Raji (cell line): Measurements from ENCODE around the gene RILPL2.
A peak's percentile ranks its signal among the peaks of the same experiment; 100 is the strongest.

Experiments used
- POLR2A ChIP-seq: IDR thresholded peaks from 2 replicates; pipeline ENCODE4 v1.6.1; 2011; ENCODE audit warnings: low read depth, low read length, control low read depth; ENCODE audit not compliant: insufficient read depth

The RILPL2 gene

DNA sequence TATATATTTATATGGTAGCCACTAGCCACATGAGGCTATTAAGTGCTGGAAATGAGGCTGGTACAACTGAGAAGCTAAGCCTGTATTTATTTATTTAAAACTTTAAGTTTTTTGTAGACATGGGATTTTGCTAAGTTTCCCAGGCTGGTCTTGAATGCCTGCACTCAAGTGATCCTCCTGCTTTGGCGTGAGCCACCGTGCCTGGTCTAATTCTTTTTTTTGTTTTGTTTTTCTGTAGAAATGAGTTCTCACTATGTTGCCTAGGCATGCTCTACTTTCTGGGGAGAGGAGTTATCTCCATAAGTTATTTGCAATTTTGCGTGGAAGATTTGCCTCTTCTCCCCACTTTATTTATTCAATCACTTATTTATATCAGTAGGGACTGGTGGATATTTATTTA is 16.7 kb upstream of the RILPL2 start:
- no peak for TF ChIP-seq POLR2A

DNA sequence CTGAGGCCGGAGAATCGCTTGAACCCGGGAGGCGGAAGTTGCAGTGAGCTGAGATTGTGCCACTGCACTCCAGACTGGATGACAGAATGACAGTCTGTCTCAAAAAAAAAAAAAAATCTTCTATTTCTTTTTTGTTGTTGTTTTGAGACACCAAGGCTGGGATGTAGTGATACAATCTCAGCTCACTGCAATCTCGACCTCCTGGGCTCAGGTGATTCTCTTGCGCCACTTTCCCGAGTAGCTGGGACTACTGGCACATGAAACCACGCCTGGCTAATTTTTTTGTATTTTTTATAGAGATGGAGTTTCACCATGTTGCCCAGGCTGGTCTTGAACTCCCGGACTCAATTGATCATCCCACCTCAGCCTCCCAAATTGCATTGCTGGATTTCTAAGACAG is 14.2 kb upstream of the RILPL2 start:
- no peak for TF ChIP-seq POLR2A

DNA sequence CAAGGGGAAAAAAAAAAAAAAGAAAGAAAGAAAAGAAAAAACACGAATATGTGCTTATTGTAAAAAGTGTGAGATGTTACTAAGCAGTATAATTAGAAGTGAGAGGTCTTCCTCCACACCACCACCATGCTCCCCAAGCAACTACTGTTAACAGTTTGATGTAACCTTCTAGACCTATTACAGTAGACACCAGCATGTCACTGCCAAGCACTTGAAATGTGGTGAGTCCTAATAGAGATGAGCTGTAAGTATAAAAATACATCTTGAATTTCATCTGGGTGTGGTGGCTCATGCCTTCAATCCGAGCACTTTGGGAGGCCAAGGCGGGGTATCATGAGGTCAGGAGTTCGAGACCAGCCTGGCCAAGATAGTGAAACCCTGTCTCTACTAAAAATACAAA is 13.4 kb upstream of the RILPL2 start:
- TF ChIP-seq POLR2A: no peak

DNA sequence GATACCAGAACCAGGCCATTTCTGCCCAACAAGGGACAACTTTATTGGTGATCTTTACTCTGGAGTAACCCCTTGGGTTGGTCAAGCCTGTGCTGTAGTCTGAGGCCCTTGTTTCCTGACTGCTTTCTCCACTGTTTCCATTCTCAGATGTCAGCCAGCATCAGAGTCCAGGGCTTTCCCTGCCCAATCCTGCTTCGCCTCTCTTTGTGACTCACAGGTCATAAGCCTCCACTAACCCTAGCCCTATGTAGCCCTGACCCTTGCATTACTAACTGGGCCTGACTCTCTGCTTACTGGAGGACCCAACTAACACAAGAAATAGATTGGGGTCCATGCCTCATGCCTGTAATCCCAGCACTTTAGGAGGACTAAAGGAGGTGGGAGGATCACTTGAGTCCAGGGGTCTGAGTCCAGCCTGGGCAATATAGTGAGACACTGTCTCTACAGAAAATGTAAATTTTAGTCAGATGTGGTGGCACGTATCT is 12.8 kb upstream of the RILPL2 start:
- TF ChIP-seq POLR2A: no peak

DNA sequence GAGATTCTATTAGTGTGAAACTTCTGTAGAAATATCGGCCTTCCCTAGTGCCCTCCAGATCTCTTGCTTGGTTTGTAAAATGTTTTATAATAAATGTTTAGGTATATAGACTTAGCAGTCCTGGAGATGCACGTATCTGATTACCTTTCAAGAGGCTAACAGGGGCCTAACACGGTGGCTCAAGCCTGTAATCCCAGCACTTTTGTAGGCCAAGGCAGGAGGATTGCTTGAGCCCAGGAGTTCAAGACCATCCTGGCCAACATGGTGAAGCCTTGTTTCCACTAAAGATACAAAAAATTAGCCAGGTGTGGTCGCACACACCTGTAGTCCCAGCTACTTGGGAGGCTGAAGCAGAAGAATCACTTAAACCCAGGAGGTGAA is 9.8 kb upstream of the RILPL2 start:
- TF ChIP-seq POLR2A: no peak

DNA sequence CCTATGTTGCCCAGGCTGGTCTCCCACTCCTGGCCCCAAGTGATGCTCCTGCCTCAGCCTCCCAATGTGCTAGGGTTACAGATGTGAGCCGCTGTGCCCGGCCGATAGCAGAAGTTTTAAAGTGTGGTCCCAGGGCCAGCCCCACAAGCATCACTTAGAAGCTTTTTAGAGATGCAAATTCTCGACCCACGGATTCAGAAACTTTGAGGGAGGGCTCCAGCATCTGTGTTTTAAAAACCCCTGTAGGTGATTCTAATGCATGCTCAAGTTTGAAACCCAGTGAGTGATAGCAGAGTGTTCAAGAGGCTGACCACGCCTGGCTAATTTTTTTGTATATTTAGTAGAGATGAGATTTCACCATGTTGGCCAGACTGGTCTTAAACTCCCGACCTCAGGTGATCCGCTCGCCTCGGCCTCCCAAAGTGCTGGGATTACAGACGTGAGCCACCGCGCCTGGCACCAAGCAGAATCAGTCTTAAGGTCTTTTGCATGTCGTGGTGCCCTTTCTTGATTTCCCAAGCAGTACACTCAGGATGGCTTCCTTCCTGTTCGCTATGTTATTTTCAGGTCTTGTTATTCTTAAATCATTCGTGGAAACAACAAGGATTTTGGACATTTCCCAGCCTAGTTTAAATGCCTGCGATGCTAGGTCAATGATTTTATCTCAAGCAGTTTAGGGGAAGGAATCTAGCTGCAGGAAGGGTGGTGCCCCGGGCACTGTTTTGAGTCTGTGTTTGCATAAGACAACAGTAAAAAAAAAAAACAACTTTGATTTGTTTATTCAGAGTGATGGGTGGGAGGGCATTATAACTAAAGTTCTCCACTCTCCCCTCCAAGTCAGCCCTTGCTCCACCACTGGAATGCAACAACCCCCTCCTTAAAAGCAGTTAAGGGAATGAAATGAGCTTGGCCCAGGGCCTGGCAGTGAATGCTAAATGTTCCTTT is 9.2 kb upstream of the RILPL2 start:
- no peak for TF ChIP-seq POLR2A

DNA sequence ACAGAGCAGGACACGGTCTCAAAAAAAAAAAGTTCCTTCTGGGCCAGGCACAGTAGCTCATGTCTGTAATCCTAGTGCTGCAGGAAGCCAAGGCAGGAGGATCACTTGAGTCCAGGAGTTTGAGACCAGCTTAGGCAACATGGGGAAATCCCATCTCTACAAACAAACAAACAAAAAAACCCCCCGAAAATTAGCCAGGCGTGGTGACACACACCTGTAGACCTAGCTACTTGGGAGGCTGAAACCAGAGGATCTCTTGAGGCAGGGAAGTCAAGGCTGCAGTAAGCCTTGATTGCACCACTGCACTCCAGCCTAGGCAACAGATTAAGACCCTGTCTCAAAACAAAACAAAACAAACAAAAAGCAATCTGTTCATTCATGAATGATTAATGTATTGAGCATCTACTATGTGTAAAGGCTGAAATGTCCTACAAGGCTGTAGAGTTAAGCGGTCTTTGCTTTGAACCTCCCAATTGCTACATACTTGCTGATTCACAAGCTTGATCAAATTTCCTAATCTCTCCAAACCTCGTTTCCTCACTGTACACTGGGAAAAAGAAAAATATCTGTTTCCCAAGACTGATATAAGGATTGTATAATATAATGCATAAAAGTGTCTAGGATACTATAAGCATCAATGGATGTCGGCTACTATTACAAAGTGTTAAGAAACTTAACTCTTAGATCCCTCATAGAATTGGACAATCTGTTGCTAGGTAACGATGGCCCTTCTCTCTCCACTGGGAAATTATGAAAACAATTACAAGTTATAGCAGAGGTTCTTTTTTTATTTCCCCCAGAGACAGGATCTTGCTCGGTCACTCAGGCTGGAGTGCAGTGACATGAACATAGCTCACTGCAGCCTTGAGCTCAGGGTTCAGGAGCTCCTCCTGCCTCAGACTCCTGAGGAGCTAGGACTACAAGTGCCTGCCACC is 7.9 kb upstream of the RILPL2 start:
- TF ChIP-seq POLR2A: no peak

DNA sequence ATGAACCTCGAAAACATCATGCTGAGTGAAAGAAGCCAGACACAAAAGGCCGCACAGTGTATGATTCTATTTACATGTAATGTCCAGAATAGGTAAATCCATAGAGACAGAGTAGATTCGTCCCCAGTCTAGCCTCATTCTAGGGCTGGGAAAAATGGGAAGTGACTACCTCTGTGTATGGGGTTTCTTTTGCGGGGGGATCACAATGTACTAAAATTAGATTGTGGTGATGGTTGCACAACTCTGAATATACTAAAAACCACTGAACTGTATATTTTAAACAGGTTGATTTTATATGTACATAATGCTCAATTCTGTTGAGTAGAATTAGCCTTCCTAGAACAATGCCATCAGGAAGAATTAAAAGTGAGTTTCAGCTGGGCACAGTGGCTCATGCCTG is 6.3 kb upstream of the RILPL2 start:
- no peak for TF ChIP-seq POLR2A

DNA sequence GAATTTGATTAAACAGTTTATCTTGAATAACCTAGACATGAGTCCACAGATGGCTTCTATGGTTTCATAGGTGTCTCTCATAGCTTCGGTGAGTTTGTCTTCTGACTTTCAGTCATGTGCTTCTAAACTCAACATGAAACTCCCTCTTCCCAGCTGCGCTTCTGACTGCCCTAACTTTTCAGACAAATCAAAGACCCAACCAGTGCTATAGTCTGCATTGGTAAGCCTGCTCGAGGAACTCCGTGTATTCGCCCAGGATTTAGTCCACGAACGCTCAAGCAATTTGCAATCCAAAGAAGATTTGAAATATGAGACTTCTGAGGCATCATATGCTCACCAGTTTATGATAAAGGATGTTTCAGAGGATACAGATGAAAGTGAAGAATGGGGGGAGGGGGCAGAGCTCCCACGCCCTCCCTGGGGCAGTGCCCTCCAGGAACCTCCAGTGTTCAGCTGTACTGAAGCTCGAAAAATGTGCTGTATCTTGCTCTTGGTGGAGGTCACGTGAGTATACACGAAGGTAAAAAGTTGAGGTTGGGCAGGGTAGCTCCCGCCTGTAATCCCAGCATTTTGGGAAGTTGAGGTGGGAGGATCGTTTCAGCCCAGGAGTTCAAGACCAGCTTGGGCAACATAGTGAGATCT is 5.2 kb upstream of the RILPL2 start:
- no peak for TF ChIP-seq POLR2A

DNA sequence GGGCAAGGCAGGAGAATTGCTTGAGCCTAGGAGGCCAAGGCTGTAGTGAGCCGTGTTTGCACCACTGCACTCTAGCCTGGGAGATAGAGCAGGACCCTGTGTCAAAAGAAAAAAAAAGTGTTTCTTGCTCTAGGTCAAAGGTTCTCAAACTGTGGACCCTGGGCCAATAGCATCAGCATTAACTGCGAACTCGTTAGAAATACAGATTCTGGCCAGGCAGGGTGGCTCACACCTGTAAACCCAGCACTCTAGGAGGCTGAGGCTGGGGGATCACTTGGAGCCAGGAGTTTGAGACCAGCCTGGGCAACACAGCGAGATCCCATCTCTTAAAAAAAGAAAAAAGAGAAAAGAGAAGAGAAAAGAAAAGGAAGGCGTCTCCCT is 858 bp downstream of the RILPL2 start:
- no peak for TF ChIP-seq POLR2A

DNA sequence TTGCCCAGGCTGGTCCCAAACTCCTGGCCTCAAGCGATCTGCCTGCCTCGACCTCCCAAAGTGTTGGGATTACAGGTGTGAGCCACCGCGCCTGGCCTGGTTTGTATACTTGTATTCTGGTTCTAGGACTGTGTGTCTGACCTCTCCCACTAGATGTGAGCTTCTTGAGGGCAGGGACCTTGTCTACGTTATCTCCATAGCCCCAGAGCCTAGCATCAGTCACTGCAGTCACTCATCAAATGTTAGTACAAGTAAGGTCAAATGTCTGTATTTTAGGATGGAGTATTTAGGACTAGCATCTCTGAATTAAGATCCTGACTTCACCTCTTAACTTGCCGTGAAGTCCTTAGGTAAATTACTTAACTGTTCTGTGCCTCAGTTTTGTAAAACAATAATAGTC is 2.9 kb downstream of the RILPL2 start:
- no peak for TF ChIP-seq POLR2A

DNA sequence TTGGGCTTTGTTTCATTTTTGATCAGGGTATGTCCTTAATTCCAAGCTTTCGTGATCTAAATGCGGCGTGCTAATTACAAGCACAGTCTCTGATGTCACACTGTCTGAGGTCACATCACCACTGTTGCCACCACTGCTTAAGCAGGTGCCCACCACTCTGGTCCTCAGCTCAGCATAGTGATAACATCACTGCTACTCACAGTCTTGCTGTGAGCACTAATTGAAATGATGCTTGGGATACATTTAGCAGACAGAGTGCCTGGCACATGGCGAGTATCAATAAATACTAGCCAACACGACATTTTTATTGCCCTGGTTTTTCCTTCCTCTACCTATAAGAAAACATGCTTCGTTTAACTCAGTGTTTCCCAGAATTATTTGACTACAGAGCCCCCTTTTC is 7.9 kb downstream of the RILPL2 start:
- TF ChIP-seq POLR2A: no peak

DNA sequence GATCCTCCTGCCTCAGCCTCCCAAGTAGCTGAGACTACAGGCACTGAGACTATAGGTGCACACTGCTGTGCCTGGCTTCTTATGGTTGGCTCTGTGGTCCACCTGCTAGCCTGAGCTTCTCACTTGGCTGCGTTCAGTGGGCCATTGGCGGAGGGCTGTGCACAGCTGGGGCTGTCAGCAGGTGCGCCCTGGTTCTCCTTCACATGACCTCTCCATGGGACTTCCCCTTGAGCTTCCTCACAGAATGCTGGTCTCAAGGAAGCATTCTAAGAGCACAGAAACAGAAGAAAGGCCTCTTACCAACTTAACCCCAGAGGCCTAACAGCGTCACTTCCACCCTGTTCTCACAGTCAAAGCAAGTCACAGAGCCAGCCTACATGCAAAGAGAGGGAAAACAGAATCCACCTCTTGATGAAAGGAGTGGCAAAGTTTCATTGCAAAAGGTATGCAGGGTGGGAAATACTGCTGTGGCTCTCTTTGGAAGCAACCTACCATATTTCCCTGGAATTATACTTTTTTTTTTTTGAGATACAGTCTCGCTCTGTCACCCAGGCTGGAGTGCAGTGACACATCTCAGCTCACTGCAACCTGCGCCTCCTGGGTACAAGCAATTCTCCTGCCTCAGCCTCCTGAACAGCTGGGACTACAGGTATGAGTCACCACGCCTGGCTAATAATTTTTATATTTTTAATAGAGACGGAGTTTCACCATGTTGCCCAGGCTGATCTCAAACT is 9.3 kb downstream of the RILPL2 start:
- TF ChIP-seq POLR2A: peak; percentile 63

DNA sequence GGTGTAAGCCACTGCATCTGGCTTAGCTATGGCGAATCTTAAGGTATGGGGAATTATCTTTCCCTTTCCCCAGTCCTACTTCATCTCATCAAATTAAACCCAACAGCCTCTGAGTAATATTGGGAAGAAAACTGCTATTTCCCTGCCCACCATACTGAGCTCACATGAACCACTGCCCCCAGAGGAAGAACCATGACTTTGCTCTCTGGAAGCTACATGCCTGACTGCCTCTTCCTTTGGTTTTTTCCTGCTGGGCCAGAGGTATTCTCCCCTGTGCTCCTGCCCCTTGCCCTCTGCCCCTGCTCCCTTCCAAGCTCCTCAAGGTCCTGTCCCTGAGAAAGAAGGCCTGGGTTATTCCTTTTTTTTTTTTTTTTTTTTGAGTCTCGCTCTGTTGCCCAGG is 15.2 kb downstream of the RILPL2 start:
- TF ChIP-seq POLR2A: no peak

DNA sequence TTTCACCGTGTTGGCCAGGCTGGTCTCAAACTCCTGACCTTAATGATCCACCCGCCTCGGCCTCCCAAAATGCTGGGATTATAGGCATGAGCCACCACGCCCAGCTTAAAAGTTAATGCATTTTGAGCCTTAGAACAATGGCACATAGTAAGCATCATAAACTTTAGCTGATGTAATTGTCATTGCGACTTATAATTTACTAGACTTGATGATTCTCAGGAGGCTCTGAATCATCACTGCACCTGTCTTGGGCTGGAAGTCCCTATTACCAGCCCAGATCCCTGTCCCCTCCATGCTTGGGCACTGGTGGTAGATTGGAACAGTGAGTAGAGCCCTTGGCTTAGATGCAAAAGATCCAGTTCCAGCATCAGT is 26.5 kb downstream of the RILPL2 start:
- no peak for TF ChIP-seq POLR2A
